GM19452 (cell line): Measurements from ENCODE around the gene RIPPLY3.

Source experiments
- ATAC-seq: cut with Tn5 transposase; IDR thresholded peaks from one replicate; pipeline ENCODE4 v1.9.1; 2021; ENCODE audit not compliant: unreplicated experiment

The RIPPLY3 gene, protein sequence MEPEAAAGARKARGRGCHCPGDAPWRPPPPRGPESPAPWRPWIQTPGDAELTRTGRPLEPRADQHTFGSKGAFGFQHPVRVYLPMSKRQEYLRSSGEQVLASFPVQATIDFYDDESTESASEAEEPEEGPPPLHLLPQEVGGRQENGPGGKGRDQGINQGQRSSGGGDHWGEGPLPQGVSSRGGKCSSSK

DNA sequence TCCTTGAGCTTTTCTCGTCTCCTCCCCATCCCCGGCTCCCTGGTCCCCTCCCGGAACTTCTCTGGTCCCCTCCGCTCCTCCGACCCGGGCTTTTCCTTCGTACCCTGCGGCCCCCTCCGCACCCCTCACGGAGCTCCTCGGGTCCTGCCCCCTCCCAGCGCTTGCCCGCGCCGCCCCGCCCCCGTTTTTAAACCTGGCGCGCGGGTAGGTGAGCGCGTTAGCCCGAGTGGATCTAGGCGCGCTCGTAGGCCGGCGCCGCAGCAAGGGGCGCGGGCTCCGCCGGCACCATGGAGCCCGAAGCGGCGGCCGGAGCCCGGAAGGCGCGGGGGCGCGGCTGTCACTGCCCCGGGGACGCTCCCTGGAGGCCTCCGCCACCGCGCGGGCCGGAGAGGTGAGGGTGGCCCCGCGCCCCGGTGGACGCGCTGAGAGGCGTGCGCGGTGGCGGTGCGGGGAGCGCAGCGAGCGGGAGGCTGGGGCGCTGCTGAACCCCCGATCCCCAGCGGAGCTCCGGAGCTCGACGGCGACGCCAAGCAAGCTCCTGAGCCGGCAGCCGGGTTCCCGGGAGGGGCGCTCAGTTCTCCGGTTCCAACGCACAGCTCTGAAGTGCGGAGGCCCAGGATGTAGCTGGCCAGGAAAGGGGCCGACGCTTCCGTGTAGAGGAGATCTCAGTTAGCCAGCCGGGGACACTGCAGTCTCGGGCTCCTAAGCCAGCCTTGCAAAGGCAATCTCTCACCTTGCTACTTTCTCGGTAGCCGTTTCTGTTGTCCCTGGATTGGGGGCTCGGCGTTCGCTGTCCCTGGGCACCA is at the start of gene RIPPLY3:
Gene RIPPLY3 (plus strand): TSS at position 217 of the 806 bp plus-strand sequence. CDS start 71 bp downstream, at position 288.
- ATAC-seq = no peak

DNA sequence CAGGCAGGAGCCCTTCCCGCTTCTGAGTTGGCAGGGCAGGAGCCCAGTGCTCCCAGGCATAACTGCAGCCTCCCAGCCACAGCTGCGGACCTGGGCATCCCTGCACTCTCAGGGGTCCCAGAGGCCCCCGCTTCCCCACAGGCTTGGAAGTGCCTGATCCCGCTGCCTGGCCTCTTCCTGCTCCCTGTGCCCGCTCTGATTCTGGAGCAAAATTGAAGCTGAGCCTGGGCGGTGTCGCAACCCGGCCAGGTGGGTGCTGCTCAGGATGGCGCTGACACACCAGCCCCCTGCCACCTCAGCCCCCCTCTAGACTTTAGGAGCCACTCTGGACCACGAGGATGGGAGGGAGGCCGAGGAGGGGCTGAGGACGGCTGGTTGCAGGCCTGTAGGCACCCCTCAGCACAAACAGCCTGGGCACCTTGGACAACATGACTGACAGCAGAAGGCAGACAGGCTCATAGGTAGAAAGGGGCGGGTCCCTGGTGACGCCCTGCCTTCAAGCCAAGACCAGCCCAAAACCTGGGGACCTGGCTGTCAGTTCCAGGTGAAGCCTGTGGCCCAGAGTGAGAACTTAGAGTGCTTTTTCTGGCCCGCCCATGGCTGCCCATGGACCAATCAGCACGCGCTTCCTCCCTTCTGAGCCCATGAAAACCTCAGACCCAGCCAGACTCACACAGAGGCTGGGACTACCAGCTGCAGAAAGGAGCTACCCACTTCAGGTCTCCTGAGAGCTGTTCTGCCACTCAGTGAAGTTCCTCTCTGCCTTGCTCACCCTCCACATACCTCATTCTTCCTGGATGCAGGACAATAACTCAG is 47.3 kb upstream of the RIPPLY3 start:
- no peak for ATAC-seq

DNA sequence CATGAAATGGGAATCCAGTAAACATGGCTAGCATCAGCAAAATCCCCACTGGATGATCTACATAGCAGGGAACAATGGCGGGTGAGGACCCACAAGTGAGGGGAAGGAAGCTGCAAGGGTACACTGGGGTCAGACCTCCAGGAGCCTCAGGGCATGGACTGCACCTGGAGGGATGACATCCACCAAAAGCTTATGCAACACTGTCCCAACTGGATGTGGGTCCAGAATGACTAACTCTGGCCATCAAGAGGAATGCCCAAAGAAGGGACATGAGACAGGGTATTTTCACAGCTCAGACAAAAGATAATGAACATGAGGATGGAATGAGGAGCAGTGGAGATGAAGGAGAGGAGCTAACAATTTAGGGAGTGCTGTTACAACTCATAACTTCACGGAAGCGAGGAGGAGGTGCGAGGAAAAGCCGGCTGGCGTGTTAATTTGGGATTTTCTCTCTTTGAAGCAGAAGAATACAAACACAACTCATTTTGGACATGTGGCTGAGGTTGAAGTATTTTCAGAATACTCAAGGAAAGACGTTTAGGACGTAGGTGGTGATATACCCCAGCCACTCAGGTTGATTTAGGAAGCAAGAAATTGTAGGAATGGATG is 45.7 kb upstream of the RIPPLY3 start:
- ATAC-seq = no peak

DNA sequence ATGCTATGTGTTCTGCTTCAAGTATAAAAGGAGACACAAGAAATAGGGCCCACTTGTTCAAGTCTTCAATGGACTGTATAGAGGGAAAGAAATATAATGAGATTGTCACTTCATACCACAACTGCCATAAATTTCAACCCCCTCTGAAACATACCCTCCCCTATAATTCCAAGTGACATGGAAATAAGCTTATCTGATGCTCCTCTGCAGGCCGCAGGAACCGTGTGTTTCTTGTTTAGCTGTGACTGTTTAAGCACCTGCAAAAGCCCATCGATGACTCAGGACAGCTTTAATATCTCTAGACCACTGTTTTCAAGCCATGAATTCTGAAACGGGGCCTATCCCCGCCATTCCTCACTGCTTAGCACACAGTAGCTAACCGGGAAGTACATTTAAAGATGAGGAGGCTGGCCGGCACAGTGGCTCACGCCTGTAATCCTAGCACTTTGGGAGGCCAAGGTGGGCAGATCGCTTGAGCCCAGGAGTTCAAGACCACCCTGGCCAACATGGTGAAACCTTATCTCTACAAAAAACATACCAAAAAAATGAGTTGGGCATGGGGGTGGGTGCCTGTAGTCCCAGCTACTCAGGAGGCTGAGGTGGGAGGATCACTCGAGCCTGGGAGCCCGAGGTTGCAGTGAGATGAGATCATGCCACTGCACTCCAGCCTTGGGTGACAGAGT is 44.3 kb upstream of the RIPPLY3 start:
- ATAC-seq = no peak

DNA sequence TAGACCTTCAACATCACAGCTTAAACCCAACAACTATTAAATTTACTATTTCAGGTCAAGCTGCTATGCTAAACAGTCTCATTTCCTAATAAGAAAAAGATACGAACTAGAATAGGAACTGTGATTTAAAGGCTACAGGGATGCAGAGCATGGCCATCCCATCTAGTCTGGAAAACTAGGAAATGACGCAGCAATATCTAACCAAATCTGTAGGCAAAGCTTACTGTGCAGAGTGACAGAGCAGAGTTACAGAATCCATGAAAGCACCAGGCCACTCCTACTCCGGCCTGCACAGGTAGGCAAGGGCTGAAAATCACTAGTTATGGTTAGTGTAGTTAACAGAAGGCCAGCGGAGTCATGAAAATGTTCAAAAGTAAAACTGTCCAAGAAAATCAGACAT is 42.1 kb upstream of the RIPPLY3 start:
- no peak for ATAC-seq

DNA sequence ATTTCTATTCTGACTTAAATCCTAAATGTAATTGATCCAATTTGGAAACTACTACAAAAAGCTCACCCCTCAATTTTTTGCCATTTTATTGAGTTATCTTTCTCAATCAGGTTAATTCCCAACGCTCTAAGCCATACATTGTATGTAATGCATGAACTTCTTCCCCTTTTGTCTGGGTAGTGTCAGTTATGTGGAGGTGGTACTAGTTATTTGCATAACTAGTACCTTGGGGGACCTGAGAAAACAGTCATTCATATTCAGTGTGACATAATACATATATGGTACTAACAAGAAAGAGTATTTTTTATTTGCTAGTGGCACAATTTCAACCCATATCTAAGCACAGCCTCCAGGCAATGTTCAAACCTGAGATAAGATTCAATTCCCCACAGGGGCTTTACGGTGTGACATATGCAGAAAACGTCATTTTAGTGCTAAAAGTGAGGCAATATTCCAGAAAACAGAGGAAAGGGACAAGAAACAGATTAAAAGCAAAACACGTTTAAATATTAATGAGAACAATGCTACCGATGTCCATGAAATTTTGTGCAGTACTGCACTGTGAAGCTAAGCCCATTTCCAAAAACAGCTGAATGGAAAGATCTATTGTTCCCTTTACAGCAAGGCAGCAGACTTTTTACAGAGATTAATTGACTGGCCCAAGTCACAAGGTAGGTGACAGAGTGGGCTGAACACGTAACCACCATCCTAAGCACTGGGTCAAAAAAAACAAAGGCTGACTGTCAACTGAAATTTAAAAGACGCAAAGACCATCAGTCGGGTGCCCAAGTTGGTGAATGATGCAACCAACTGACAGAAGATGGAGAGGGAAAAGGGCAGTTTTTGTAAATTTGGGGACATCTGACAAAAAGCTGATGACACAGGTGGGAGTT is 41.4 kb upstream of the RIPPLY3 start:
- ATAC-seq = no peak

DNA sequence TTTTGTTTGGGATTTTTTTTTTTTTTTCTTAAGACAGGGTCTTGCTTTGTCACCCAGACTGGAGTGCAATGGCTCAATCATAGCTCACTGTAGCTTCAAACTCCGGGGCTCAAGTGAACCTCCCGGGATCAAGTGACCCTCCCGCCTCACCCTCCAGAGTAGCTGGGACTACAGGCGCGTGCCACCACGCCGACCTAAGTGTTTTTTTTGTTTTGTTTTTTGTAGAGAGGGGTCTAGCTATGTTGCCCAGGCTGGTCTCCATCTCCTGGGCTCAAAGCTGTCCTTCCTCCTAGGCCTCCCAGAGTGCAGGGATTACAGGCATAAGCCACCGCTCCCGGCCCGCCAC is 40.8 kb upstream of the RIPPLY3 start:
- no peak for ATAC-seq

DNA sequence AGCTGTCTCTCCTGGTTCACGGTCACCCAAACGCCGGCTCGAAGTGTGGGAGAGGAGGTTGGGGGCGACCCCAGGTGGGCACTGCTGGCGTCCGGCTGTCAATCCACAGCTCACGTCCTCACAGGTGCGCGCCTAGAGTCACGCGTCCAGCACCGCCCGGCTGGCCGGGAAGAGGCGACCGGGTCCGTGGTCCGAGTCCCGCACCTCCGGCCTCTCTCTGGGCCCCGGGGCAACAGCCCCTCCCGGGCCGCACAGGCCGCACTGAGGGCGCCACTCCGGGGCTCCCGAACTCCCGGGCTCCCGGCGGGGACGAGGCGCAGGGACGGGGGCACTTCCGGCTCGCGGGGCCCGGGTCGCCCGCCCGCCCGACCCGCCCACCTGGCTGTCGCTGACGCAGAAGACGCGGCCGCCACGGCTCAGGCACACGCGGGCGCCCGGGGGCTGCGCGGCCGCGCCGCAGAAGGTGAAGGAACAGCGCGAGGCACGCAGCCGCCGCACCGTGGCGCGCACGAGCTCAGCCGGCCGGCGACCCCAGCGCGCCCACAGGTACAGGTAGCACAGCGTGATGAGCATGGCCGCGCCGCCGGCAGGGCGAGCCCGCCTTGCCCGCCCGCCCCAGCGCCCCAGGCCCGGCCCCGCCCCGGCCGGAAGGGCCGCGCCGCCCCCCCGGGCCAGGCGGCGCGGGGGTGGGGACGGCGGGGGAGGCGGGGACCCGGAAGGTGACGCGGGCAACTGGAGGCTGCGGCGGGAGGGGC is 40.3 kb upstream of the RIPPLY3 start, which contains the start of gene HLCS:
Gene HLCS (minus strand): TSS at position 604 of the 755 bp plus-strand sequence. CDS start 31 bp downstream, at position 573.
- ATAC-seq = peak; percentile 78

DNA sequence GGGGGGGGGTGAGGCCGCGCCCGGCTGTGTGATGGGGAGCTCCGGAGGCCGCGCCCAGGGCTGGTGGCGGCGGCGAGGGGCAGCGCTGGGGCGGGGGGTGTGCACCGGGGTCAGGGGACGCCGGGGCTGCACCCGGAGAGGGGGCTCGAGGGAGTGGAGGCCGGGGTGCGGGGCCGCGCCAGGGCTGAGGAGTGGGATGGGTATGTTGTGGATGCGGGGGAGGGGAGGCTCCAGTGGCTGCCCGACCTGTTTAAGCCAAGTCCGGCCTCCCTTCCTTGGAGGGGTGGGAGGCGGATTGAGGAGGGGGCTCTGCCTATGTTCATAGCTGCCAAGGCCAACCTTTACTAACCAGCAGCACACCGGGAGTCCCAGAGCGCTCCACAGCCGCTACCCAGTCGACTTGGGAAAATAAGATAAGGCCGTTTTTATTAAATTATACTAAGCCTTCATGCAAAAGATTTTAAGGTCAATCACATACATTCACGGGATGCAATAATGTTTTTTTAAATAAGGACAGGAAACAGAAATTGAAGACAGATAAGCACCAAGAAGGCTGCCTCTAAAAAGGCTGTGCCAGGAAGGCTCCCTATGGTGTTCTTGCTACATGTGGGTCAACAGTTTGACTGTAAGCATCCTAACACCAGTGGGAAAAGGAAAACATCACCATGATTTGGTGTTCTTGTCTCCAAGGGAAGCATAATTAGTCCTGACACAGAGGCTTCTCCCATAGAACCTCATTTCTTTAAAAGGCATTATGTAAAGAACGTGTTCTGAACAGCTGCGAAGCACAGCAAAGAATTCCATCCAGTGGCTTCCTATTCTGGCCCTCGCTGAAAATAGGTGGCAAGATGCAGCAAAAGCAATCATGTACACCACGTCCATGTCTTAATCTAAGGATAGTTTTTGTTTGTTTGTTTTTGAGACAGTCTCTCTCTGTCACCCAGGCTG is 39.4 kb upstream of the RIPPLY3 start:
- peak; percentile 16 for ATAC-seq

DNA sequence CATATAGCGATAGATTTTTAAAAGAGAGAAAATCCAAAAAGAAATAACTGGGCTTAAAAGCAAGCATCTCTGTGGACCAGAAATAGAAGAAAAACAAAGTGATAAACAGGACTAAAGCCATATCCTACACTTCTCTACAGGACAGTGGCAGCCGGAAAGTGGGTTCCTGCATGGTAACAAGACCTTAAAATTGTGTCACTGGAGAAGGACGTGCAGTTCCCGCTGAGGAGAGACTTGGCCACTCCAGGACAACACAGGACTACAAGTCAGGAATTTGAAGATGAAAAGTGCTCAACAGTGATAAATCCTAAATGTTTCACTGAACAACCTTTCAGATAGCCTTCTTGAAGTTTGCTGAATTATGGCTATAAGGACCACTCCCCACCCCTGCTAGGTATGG is 38.1 kb upstream of the RIPPLY3 start:
- ATAC-seq = no peak

DNA sequence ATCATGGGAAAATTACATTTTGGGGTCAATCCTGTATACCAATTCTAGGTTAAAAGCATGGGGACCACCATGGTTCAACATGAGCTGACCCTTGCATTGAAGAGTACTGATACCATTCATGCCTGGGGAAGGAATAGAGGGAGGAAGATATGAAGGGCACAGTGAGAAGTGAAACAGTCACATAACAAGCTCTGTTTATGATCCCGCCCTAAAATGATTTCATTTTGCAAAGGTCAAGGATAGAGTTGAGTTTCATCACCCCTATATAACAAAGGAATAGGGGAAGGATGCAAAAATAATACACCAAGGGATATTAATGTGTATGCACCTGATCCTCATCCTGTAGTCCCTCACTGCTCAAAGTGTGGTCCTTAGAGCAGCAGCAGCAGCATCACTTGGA is 37.5 kb upstream of the RIPPLY3 start:
- ATAC-seq = no peak

DNA sequence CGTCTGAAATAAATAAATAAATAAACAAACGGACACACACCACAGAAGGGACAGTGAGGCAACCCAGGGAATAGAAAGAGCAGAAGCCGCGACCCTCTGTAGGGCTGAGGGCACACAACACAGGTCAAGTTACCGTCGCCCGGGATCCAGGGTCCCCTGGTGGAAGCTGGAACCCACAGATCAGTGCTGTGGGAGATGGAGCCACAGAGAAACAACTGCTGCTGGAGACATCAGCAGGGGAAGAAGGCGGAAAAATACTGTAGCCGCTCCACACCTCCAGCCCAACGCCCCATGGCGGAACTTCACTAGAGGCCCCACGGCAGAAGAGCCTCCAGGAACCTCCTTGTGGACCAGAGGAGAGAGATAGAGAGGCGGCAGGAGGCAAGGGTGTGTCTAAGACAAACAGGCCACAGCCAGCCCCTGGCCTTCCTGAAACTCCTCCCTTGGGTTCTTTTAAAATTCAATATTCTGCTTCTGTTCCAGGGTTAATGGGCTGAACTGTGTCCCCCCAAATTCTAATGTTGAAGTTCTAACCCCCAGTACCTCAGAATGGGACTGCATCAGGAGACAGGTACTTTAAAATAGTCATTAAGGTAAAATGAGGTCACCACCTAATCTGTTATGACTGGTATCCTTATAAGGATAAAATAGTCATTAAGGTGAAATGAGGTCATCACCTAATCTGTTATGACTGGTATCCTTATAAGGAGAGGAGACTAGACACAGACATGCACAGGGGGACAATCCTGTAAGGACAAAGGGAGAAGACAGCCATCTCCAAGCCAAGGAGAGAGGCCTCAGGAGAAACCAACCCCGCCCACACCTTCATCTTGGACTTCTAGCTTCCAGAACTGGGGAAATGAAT is 32.3 kb upstream of the RIPPLY3 start:
- no peak for ATAC-seq

DNA sequence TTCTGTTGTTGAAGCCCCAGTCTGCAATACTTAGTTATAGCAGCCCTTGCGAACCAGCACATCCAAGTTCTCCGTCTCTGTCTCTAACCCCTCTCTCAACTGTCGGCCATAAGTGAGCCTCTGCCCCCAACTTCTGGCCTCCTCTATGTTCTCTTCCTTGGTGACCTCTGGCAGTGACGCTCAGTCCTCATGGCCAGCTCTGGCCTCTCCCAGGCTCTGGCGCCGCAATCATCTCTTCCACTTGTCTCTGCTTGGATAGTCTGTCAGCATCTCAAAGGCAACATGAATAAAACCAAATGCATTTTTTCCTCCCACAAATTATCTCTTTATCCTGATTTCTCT is 31.7 kb upstream of the RIPPLY3 start:
- ATAC-seq = no peak

DNA sequence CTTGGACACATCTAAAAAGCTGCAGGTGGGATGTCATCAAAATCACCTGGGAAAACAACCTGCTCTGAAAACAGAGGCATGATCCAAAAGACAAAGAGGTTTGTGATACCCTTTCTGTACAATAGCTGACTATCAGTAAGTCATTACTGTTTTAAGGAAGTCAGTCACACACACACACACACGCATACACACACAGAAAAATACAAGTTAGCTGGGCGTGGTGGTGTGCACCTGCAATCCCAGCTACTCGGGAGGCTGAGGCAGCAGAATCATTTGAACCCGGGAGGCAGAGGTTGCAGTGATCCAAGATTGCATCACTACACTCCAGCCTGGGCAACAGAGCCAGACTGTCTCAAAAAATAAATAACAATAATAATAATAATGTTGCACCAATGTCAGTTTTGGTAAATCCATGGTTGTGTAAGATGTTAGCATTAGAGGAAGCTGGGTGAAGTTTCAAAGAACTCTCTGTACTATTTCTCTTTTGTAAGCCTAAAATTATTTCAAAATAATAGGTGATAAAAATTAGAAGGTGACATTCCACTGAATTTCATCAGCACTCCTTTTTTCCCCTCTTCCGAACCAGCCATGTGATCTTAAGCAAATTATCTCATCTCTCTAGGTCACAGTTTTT is 30.2 kb upstream of the RIPPLY3 start:
- ATAC-seq = no peak

DNA sequence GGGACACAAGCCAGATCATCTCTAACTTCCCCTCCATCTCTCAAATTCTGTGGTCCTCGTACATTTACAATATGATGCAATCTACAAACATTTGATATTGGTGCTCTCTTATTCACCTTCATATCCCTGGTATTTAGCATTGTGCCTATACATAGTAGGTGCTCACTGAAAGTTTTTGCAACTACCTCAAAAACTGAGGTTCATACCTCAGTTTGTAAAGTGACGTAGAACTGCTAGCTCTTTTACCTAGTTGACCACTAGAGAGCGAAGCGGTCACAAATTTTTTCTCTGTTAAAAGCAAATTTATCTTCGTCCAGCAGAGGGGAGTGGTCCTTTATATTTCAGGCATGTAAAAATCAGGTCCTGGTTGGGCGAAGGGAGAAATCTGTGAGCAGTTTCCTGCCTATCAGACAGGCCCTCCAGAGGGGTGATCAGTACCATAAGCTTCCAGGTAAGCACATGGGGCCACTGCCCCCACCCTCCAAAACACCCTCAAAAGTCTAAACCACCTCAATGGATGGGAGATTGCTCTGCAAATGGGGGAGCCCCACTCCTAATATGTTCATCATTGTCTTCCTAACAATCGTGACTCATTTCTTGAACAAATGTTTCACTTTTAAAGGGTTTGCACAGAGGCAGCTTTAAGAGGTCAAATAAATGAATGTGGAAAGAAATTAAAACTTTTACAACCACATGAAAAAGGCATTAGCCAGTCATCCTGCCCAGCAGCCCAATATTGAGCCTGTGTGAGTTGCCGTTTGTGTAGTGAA is 29.4 kb upstream of the RIPPLY3 start:
- peak; percentile 72 for ATAC-seq
